ENCODE data around the gene GALK2.

GALK2 gene

GRCh38 chr15:49169880-49170597 lies at the start of gene GALK2:
GALK2 (plus strand) TSS chr15:49170247; CDS start chr15:49170323, 76 bp downstream.
- POLR2A ChIA-PET (ENCODE audit: low non-redundant PET): interaction anchor here (0.7 to 1.0 kb wide), 3 partner anchors 11 to 15 kb away, joined by 3 to 4 read pairs (median 3); partner anchors contain the start of gene COPS2
- no peak for TF ChIP-seq CTCF (conservative IDR thresholded peaks at IDR 0.05; ENCODE audit: low read depth)
- H3K27ac ChIP-seq: peak within 1 kb of the TSS; percentile 82
- CTCF ChIA-PET: interaction anchor here (1.0 kb wide), 1 partner anchor 975 kb away, joined by 3 read pairs; no protein-coding TSS in a partner anchor
- peak; percentile 88 for DNase-seq (ENCODE audit: low spot score)

GRCh38 chr15:49120832-49121231 lies 49.2 kb upstream of the GALK2 start:
- CTCF ChIA-PET: no interaction called here
- DNase-seq (ENCODE audit: low spot score): no peak
- no peak overlapping the region for H3K27ac ChIP-seq
- POLR2A ChIA-PET (ENCODE audit: low non-redundant PET): interaction anchor here (0.6 kb wide), 1 partner anchor 157 kb away, joined by 3 read pairs; the partner anchor contains the start of gene SHC4
- no peak for TF ChIP-seq CTCF (conservative IDR thresholded peaks at IDR 0.05; ENCODE audit: low read depth)

GRCh38 chr15:49121901-49122300 lies 48.1 kb upstream of the GALK2 start:
- DNase-seq (ENCODE audit: low spot score): no peak
- H3K27ac ChIP-seq: no peak overlapping the region
- TF ChIP-seq CTCF (conservative IDR thresholded peaks at IDR 0.05; ENCODE audit: low read depth): no peak
- ChIA-PET POLR2A (ENCODE audit: low non-redundant PET) (no interaction called here), CTCF (interaction anchor here (0.7 kb wide), 1 partner anchor 14 kb away, joined by 3 read pairs; no protein-coding TSS in a partner anchor)

- TF ChIP-seq CTCF (conservative IDR thresholded peaks at IDR 0.05; ENCODE audit: low read depth): 0 out of 2 replicates have a peak, but pooled peaks have one; percentile 8
- DNase-seq (ENCODE audit: low spot score): no peak
- H3K27ac ChIP-seq: no peak overlapping the region
- CTCF ChIA-PET: interaction anchor here (0.6 to 0.7 kb wide), 2 partner anchors 15 to 17 kb away, joined by 3 to 4 read pairs; no protein-coding TSS in a partner anchor
- POLR2A ChIA-PET (ENCODE audit: low non-redundant PET): no interaction called here
Measured at GRCh38 chr15:49122541-49123062, 47.4 kb upstream of the GALK2 start.

GRCh38 chr15:49124371-49124770 lies 45.7 kb upstream of the GALK2 start:
- CTCF ChIA-PET: interaction anchor here (0.7 to 0.8 kb wide), 2 partner anchors 21 to 218 kb away, joined by 3 read pairs; no protein-coding TSS in a partner anchor
- POLR2A ChIA-PET (ENCODE audit: low non-redundant PET): no interaction called here
- no peak for DNase-seq (ENCODE audit: low spot score)
- no peak overlapping the region for H3K27ac ChIP-seq
- TF ChIP-seq CTCF (conservative IDR thresholded peaks at IDR 0.05; ENCODE audit: low read depth): no peak

GRCh38 chr15:49131403-49131802 lies 38.6 kb upstream of the GALK2 start:
- ChIA-PET POLR2A (ENCODE audit: low non-redundant PET) (no interaction called here), CTCF (interaction anchor here (0.6 kb wide), 1 partner anchor 270 kb away, joined by 3 read pairs; no protein-coding TSS in a partner anchor)
- TF ChIP-seq CTCF (conservative IDR thresholded peaks at IDR 0.05; ENCODE audit: low read depth): no peak
- no peak for DNase-seq (ENCODE audit: low spot score)
- no peak overlapping the region for H3K27ac ChIP-seq

All from RWPE1 (cell line).